ENCODE data around the gene OR14I1.
"Not testable (repeated sequence)": the region's sequence is repeated elsewhere in the genome, so short reads cannot be mapped to it uniquely, and the experiment has no call there.

The OR14I1 gene

DNA sequence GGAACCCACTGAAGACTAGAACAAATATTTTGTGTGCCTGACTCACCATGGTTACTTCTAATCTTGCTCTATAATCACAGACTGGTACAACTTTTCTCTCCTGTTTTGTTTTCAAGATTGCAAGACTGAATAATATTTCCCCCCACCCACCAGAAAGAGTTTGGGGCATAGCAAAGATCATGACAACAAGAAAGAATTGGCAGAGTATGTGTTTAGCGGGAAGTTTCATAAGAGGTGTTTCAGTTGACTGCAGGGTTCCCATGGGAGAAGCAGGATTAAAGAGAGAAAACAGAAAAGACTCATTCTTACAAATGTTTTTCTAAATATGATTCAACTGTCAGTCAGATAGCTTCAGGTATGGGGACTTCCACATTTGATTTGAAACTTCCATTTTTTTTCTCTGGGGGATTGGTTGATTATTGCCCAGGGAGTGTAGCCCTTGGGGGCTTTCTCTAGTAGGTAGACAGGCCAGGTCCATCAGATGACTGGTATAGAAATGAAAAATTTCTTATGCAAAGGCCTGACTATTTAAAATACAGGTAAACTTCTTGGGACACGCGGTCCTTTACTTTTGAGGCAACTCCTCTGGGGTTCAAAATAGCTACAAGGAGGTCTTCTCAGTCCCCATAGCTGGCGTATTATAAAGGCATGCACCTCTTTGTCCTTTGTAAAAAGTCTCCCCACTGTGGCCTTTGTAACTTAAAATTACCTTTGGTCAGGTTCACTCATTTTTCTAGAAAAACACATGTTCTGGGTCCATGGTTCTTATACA lies 13.9 kb downstream of the OR14I1 start:
- DNase-seq (ENCODE audit: extremely low read depth in 1 of 2, low read depth in 1 of 2): no peak

DNA sequence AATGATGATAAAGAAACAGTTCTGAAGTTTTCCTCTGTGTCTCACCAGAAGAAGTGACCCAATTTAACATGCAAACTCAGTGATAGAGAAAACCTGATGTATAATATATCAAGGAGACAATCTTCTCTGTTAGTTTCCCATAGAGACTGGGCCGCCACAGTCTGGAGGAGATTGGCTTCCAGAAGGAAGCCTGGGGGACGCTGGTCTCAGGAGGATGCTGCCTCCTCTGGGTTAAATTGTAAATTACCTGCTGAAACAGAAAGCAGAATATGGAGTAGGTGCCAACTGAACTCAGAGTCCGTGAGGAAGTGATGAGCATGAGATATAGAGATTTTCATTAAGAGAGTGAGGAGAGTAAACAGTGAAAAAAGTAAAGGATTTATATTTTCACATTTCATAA lies 15.8 kb downstream of the OR14I1 start:
- no peak for DNase-seq (ENCODE audit: extremely low read depth in 1 of 2, low read depth in 1 of 2)

DNA sequence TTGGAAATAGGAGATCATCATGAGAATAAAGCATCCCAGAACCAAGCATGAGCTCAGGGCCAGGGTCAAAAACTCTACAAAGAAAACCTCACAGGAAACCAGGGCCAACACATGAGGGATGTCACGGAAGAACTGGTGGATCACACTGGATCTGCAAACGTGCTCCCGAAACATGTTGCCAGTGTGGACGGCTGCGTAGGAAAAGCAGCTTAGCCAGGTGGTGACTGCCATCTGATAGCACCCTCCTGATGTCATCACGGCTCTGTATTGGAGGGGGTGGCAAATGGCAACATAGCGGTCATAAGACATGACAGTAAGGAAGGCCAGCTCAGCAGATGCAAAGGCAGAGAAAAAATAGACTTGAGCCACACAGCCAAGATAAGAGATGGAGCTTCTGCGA lies 20.9 kb downstream of the OR14I1 start:
- DNase-seq (ENCODE audit: extremely low read depth in 1 of 2, low read depth in 1 of 2): no peak

DNA sequence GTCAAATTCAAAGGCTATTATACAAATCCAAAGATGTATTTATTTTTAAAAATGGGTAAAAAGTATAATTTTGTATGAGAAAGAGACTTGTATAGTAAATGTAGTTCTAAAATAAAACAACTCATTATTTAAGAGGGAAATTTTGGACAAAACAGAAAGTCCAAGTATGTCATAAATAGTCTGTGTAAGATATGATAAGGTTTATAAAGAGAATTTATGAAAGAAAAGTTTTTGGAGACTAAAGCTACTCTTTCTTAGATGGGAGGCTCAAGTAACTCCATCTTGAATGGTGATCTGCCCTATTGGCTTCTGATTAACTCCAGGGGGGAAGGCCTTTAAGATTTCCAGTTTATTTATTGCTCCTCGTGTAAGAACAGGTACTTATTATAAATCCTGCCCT lies 32.6 kb downstream of the OR14I1 start:
- no peak for DNase-seq (ENCODE audit: extremely low read depth in 1 of 2, low read depth in 1 of 2)

DNA sequence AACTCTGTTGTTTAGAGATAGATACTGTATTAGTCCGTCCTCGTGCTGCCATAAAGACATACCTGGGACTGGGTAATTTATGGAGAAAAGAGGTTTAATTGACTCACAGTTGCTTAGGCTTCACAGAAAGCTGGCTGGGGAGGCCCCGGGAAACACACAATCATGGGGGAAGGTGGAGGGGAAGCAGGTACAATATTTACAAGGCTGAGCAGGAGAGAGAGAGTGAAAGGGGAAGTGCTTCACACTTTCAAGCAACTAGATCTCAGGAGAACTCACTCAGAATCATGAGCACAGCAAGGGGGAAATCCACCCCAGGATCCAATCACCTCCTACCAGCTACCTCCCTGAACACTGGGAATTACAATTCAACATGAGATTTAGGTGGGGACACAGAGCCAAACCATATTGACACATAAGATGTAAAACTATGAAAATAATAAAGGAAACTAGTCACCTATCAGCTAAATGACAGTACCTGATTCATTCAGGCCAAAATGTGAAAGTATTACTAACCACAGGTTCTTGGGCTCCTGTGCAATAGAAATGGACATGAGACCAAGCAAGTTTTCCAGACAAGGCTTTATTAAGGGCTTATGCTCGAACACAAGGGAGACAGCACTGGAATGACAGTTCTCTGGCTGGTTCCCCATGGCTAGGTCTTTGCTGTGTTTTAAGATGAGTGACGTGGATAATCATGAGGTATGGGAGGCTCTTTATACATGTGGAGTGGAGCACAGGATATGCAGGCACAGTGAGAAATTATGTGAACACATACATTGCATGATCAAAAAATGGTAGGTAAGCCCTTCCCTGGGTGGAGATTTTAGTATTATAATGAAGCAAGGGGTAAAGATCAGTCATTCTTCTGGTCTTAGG lies 38.9 kb downstream of the OR14I1 start:
- not testable (repeated sequence) for DNase-seq (ENCODE audit: extremely low read depth in 1 of 2, low read depth in 1 of 2)

DNA sequence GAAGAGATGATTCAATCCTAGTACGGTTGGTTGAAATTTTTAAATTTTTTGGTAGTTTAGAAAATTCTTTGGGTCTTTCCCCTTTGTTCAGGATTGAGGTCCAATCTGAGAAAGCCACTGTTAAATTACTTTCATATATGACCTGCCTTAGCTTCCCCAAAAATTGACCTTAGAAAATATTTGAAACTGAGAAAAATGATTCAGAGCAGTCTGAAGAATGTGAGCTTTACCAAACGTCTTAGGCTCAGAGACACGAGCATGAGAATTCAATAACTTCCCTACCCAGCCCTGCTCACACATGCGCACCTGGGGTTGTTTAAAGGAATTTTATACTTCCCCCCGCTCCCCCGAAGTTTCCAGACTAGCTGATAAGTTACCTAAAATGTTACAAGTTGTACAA lies 45.8 kb downstream of the OR14I1 start:
- not testable (repeated sequence) for DNase-seq (ENCODE audit: extremely low read depth in 1 of 2, low read depth in 1 of 2)

DNA sequence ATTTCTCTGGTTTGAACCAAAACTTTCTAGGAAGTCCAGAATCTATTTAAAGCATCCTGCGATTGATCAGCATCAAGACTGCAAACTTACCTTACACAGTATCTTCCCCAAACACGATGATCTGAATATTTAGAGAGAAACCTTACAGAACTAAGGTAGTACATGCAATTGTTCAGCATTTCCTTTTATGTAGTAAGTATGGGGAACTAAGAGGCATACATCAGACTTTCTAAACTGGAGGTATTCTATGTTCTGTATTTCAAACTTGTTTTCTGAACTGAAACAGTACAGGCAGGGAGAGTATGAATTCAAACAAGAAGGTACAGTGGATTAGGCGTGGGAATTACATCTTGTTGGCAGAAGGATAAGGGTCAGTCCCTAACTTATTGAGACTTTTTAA lies 47.2 kb downstream of the OR14I1 start, which contains the start of gene OR2T27:
Gene OR2T27 (minus strand): TSS at position 175 of the 400 bp plus-strand sequence. CDS start 4,644 bp downstream, outside the sequence.
- DNase-seq (ENCODE audit: extremely low read depth in 1 of 2, low read depth in 1 of 2): not testable (repeated sequence)
